HL-60 (cell line): ENCODE data around the gene SPSB3.

Experiments
- CTCF ChIP-seq: IDR thresholded peaks from one replicate; pipeline ENCODE4 v1.5.1; 2011; ENCODE audit warnings: low read length, control low read depth, inconsistent platforms; ENCODE audit not compliant: insufficient read depth
- POLR2AphosphoS5 ChIP-seq: IDR thresholded peaks from 2 replicates; pipeline ENCODE4 v1.6.1; 2012; ENCODE audit warnings: low read depth
- REST ChIP-seq: IDR thresholded peaks from 2 replicates; pipeline ENCODE4 v1.6.1; 2012; ENCODE audit warnings: low read depth; ENCODE audit not compliant: insufficient replicate concordance

- no peak for TF ChIP-seq CTCF
- TF ChIP-seq POLR2AphosphoS5, result peak; percentile 21; the same call in 1 of the 2 replicates
- no peak for TF ChIP-seq REST
Measured at GRCh38 chr16:1767116-1767994, 15.0 kb downstream of the SPSB3 start.
